NCI-H2107 (cell line): ENCODE results near the gene WBP1.
"Not testable (repeated sequence)": the region's sequence is repeated elsewhere in the genome, so short reads cannot be mapped to it uniquely, and the experiment has no call there.

Experiments used
- DNase-seq: peaks from one replicate; lab custom pipeline; 2025; lab: John Stamatoyannopoulos, UW

Gene WBP1

GRCh38 chr2:74454654-74455511, 3.4 kb upstream of the WBP1 start, which contains the start of gene INO80B:
TSS of gene INO80B (plus strand) at chr2:74455087. CDS start at chr2:74455117, 30 bp downstream.
- DNase-seq: peak; percentile 96

DNA sequence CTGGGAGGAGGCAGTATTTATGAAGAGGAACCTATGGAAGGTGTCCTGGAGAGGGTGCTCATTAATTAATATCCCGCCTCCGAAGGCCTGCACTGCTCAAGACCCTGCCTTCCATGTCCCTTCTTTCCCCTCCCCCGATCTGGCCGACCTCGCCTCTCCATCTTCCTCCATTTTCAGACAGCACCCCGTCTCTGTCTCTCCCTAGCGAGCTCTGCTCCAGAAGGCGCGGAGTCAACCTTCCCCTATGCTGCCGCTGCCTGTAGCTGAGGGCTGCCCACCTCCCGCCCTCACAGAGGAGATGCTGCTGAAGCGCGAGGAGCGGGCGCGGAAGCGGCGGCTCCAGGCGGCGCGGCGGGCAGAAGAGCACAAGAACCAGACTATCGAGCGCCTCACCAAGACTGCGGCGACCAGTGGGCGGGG, 1.1 kb upstream of the WBP1 start:
- no peak for DNase-seq

GRCh38 chr2:74457549-74458131, 598 bp upstream of the WBP1 start:
- DNase-seq: peak; percentile 69

- no peak for DNase-seq
Measured at GRCh38 chr2:74458938-74459363, 713 bp downstream of the WBP1 start.

GRCh38 chr2:74459503-74460118, 1.4 kb downstream of the WBP1 start:
- DNase-seq: not testable (repeated sequence)

DNA sequence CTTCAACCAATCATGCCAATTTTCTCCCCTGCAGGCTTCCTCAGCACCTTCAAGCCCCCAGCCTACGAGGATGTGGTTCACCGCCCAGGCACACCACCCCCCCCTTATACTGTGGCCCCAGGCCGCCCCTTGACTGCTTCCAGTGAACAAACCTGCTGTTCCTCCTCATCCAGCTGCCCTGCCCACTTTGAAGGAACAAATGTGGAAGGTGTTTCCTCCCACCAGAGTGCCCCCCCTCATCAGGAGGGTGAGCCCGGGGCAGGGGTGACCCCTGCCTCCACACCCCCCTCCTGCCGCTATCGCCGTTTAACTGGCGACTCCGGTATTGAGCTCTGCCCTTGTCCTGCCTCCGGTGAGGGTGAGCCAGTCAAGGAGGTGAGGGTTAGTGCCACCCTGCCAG, 1.9 kb downstream of the WBP1 start:
- DNase-seq: not testable (repeated sequence)

DNA sequence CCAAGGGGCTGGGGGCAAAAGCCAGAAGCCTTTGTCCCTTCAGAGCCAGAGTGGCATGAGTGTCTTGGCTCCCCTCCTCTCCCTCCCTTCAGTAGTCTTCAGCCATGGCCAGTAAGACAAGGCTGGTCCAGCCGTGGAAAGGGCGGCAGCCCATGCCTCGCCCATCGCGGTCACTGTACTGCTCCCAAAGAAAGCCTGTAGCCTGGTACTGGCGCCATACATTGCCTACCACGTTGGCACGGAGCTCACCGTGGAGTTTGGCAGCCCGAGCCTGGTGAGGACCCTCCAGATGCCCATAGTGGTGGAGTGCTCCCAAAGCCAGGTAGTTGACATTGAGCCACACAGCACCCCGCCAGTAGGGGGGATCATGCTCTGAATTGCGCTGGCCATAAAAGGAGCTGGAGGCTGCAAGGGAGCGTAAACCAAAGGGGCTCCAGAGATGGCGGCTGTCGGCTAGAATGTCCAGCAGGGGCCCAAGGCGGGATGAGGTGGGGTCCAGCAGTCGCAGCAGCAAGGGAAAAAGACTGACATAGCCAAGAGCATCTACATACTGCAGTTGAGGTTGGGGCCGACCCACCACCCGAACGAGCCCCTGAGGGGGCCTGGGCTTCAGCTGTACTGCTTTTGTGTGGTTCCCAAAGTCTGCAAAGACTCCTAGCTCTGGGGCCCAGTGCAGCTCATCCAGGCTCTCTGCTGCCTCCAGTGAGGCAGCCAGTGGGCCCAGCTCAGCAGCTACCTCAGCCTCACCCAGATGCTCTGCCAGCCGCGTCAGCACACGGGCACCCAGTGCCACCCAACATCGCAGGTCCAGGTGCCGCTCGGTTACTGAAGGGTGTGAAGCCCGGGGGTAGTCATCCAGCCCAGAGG, 3.2 kb downstream of the WBP1 start:
- no peak for DNase-seq

GRCh38 chr2:74462054-74462785, 4.0 kb downstream of the WBP1 start:
- DNase-seq: no peak

GRCh38 chr2:74462786-74463105, 4.5 kb downstream of the WBP1 start:
- no peak for DNase-seq

- DNase-seq: no peak
Measured at GRCh38 chr2:74464406-74464805, 6.2 kb downstream of the WBP1 start.

DNA sequence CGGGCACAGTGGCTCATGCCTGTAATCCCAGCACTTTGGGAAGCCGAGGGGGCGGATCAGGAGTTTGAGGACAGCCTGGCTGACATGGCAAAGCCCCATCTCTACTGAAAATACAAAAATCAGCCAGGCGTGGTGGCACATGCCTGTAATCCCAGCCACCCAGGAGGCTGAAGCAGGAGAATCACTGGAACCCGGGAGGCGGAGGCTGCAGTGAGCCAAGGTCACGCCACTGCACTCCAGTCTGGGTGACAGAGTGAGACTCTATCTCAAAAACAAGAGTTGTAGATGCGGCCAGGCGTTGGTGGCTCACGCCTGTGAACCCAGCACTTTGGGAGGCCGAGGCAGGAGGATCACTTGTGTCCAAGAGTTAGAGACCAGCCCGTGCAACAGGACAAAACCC, 12.5 kb downstream of the WBP1 start:
- not testable (repeated sequence) for DNase-seq

DNA sequence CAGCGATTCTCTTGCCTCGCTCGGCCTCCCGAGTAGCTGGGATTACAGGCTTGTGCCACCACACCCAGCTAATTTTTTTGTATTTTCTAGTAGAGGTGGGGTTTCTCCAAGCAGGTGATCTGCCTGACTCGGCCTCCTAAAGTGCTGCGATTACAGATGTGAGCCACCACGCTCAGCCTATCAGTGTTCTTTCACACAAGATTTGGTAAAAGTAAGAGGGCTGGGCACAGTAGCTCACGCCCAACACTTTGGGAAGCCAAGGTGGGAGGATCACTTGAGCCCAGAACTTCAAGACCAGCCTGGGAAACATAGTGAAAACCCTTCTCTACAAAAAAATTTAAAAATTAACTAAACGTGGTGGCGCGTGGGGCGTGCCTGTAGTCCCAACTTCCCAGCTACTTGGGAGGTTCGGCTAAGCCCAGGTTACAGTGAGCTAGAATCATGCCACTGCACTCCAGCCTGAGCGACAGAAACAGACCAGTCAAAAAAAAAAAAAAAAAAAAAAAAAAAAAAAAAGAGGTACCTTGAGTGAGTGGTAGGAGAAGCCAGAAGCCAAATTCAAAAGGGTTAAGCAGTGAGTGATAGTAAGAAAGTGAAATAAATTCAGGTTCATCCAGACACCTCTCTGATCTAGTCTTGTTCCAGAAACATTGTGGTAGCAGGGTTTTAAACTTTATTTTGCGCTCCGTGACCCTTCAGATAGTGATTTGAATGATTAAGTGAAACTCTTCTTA, 13.3 kb downstream of the WBP1 start:
- no peak for DNase-seq

- peak; percentile 89 for DNase-seq
Measured at GRCh38 chr2:74472086-74472944, 14.1 kb downstream of the WBP1 start, which contains the start of gene MRPL53. TSS of gene MRPL53 (minus strand) at chr2:74472680. CDS start at chr2:74472660, 20 bp downstream.

DNA sequence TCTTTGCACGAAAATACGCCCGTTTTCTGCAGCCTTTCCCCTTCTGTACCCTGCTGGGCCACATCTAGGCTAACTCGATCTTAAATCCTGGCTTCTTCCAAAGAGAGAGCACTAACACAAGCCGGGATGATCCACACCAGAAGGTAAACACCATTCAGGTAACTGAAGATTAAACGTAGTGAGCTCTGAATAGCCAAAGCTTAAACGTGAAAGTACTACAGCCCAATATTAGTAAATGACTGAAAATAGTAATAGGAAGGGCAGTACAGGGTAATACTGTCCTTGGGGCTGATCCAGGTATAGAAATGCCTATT, 14.7 kb downstream of the WBP1 start:
- no peak for DNase-seq

DNA sequence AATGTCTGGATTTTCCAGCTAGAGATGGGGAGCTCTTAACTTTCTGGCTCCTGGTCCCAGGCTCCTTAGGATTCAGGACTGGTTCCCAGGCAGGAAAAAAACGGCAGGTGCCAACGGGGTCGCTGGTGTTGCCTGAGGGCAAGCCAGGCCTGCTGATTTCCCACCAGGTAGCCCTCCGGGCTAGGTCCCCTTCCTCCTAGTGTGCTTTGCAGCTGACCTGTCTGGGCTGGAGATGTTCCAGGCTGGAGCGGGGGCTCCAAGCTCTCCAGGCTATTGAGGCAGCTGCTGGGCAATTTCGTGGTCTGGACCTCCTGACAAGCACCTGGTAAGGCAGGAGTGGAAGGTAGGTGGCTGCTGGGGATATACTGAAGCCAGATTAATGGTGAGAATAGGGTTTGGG, 16.2 kb downstream of the WBP1 start:
- no peak for DNase-seq

DNA sequence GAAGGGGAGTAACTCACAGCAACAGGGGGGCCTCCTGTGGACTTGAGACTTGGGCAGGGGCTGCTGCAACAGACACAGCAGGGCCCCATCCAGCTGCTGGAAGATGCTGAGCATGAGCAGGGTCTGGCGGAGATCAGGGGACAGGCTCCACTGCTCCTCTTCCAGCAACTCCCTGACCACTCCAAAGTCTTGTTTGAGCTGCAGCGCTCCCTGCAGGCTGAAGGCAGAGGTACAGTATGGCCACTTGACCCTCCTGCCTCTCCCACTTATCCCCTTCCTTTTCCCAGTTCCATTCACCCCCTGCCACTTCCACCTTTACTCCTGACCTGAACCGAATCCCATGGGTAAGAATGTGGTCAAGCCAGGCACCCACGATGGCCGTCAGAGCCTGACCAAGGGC, 16.7 kb downstream of the WBP1 start:
- DNase-seq: no peak

DNA sequence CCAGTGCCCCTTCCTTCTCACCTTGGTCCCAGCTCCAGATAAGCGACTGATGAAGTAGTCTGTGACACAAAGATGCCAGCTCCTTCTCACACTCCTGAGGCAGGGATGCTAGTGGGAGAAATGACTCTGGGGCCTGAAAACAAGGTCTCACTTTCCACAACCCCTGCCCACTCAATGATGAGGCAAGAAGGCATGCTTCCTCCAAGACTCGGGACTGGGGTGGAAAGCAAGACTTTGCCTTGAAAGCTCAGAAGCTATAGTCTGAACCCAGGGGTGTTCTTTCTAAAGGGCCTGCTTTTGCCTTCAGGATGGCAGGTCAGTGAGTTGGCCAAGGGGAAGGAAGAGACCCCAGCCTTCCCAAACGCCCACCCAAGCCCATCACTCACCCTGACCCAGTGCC, 23.2 kb downstream of the WBP1 start:
- no peak for DNase-seq

- no peak for DNase-seq
Measured at GRCh38 chr2:74481961-74482800, 23.9 kb downstream of the WBP1 start.
